Activated CD4-positive, alpha-beta T cell treated with anti-CD3 and anti-CD28 coated beads for 24 hours (primary cell): ENCODE measurements around the gene TFPI.
"Not testable (repeated sequence)": the region's sequence is repeated elsewhere in the genome, so short reads cannot be mapped to it uniquely, and the experiment has no call there.

ENCODE experiments used
- DNase-seq, 2 donors: peaks; one replicate each; pipeline ENCODE4 v3.0.0-alpha.2; 2020; ENCODE audit warnings: low read depth in 2 of 2

Gene TFPI

GRCh38 chr2:187554011-187554703, at the start of gene TFPI:
Gene TFPI (minus strand): TSS chr2:187554435. CDS start chr2:187503768, 50,667 bp downstream.
- no peak for DNase-seq

GRCh38 chr2:187594801-187595200, 40.6 kb upstream of the TFPI start:
- no peak for DNase-seq

- DNase-seq = no peak
Measured at GRCh38 chr2:187593697-187594096, 39.5 kb upstream of the TFPI start.

- no peak for DNase-seq
Measured at GRCh38 chr2:187593098-187593497, 38.9 kb upstream of the TFPI start.

- no peak for DNase-seq
Measured at GRCh38 chr2:187590175-187590574, 35.9 kb upstream of the TFPI start.

GRCh38 chr2:187586011-187586641, 31.9 kb upstream of the TFPI start:
- no peak for DNase-seq

GRCh38 chr2:187581125-187581896, 27.1 kb upstream of the TFPI start:
- peak in 1 of 2 donors; percentile 17 for DNase-seq

GRCh38 chr2:187580462-187581124, 26.4 kb upstream of the TFPI start:
- DNase-seq = no peak

GRCh38 chr2:187577310-187577709, 23.1 kb upstream of the TFPI start:
- no peak for DNase-seq

- no peak for DNase-seq
Measured at GRCh38 chr2:187576906-187577305, 22.7 kb upstream of the TFPI start.

- DNase-seq = no peak
Measured at GRCh38 chr2:187575751-187576067, 21.5 kb upstream of the TFPI start.

- DNase-seq = no peak
Measured at GRCh38 chr2:187574969-187575750, 20.9 kb upstream of the TFPI start.

- DNase-seq = no peak
Measured at GRCh38 chr2:187573722-187574121, 19.5 kb upstream of the TFPI start.

GRCh38 chr2:187571996-187572395, 17.8 kb upstream of the TFPI start:
- DNase-seq = not testable (repeated sequence)

- DNase-seq = no peak
Measured at GRCh38 chr2:187569571-187569970, 15.3 kb upstream of the TFPI start.

GRCh38 chr2:187569042-187569441, 14.8 kb upstream of the TFPI start:
- no peak for DNase-seq

GRCh38 chr2:187567126-187567525, 12.9 kb upstream of the TFPI start:
- no peak for DNase-seq

- no peak for DNase-seq
Measured at GRCh38 chr2:187566712-187567111, 12.5 kb upstream of the TFPI start.

- no peak for DNase-seq
Measured at GRCh38 chr2:187566266-187566665, 12.0 kb upstream of the TFPI start.

GRCh38 chr2:187565618-187566017, 11.4 kb upstream of the TFPI start:
- not testable (repeated sequence) for DNase-seq

- not testable (repeated sequence) for DNase-seq
Measured at GRCh38 chr2:187556493-187556892, 2.3 kb upstream of the TFPI start.

- DNase-seq = no peak
Measured at GRCh38 chr2:187554704-187555082, 458 bp upstream of the TFPI start.
